PC-3 (cell line): ENCODE measurements around the gene CHMP6. TPM values are rescaled to one million over a fixed set of nuclear protein-coding genes. Genes with fewer than 3 reads are reported as not detected.

Experiments used
- ATAC-seq: fragments of 200-7000 bp; cut with Tn5 transposase; 2 replicates; pipeline ENCODE4 v1.9.1; 2020; ENCODE audit warnings: mild to moderate bottlenecking, moderate library complexity
- BruUV-seq: library from RNA; stranded (reverse); fragments of 400-500 nt; replicated peaks from 2 replicates; lab custom pipeline; 2021; lab: Mats Ljungman, UMichigan
- CTCF ChIA-PET: fragments of 300-600 bp; sonication (Branson Sonifier 250); formaldehyde crosslinking; loops from one replicate; lab custom pipeline; 2022; ENCODE audit warnings: antibody characterized with exemption; lab: Charles Lee
- POLR2A ChIA-PET: fragments of 300-600 bp; sonication (Branson Sonifier 250); formaldehyde crosslinking; loops from one replicate; lab custom pipeline; 2022; ENCODE audit warnings: antibody characterized with exemption; ENCODE audit not compliant: unreplicated experiment; lab: Charles Lee
- DNase-seq: peaks from one replicate; pipeline ENCODE4 v3.0.0-alpha.2; 2015
- H2AFZ ChIP-seq: fragments of 300-600 bp; sonication (generic); 2 replicates; pipeline ENCODE4 v1.6.0; 2016; ENCODE audit warnings: antibody characterized with exemption, low read length
- H3F3A ChIP-seq: fragments of 300-600 bp; sonication (generic); one replicate; pipeline ENCODE4 v1.6.0; 2017; ENCODE audit warnings: antibody characterized with exemption, low read length, control low read depth, mild to moderate bottlenecking; ENCODE audit not compliant: unreplicated experiment
- H3K27ac ChIP-seq: fragments of 300-600 bp; sonication (generic); 2 replicates; pipeline ENCODE4 v1.5.1; 2016; ENCODE audit warnings: mild to moderate bottlenecking, low read length
- H3K27me3 ChIP-seq: fragments of 300-600 bp; sonication (generic); 2 replicates; pipeline ENCODE4 v1.6.1; 2016; ENCODE audit warnings: low read length, mixed read lengths
- H3K36me3 ChIP-seq: fragments of 300-600 bp; sonication (generic); 2 replicates; pipeline ENCODE4 v1.6.1; 2016; ENCODE audit warnings: low read depth, mixed run types, low read length, mixed read lengths
- H3K4me1 ChIP-seq: fragments of 300-600 bp; sonication (generic); 2 replicates; pipeline ENCODE4 v1.5.1; 2016; ENCODE audit warnings: low read length; ENCODE audit not compliant: insufficient read depth
- H3K4me2 ChIP-seq: fragments of 300-600 bp; sonication (generic); 2 replicates; pipeline ENCODE4 v1.6.0; 2016; ENCODE audit warnings: low read length
- H3K4me3 ChIP-seq: fragments of 300-600 bp; sonication (generic); 2 replicates; pipeline ENCODE4 v1.5.1; 2016; ENCODE audit warnings: mild to moderate bottlenecking, low read length, mixed read lengths
- H3K79me2 ChIP-seq: fragments of 300-600 bp; sonication (generic); 2 replicates; pipeline ENCODE4 v1.6.1; 2017; ENCODE audit warnings: low read length, mixed read lengths
- H3K9ac ChIP-seq: fragments of 300-600 bp; sonication (generic); 2 replicates; pipeline ENCODE4 v1.6.0; 2016; ENCODE audit warnings: mild to moderate bottlenecking, low read length
- H3K9me2 ChIP-seq: fragments of 300-600 bp; sonication (generic); replicated peaks from 2 replicates; pipeline ENCODE4 v1.6.1; 2016; ENCODE audit warnings: mixed run types, low read length, mixed read lengths
- H3K9me3 ChIP-seq: fragments of 300-600 bp; sonication (generic); 2 replicates; pipeline ENCODE4 v1.6.1; 2016; ENCODE audit warnings: low read length, mixed read lengths
- H4K20me1 ChIP-seq: fragments of 300-600 bp; sonication (generic); 2 replicates; pipeline ENCODE4 v1.6.1; 2016; ENCODE audit warnings: low read length, mixed read lengths
- CTCF ChIP-seq: fragments of 300-600 bp; sonication (generic); conservative IDR thresholded peaks from 2 replicates; pipeline ENCODE4 v1.5.1; 2017; ENCODE audit warnings: antibody characterized with exemption, low read depth, mild to moderate bottlenecking, low read length
- EZH2 ChIP-seq: fragments of 300-600 bp; sonication (generic); IDR thresholded peaks from one replicate; pipeline ENCODE4 v1.6.1; 2017; ENCODE audit warnings: antibody characterized with exemption, mild to moderate bottlenecking, low read length; ENCODE audit not compliant: unreplicated experiment
- EZH2phosphoT487 ChIP-seq: fragments of 300-600 bp; sonication (generic); IDR thresholded peaks from 2 replicates; pipeline ENCODE4 v1.6.1; 2018; ENCODE audit warnings: mild to moderate bottlenecking, antibody characterized with exemption, low read length, borderline replicate concordance
- intact Hi-C: fragments of 100-400 bp; cut with micrococcal nuclease; formaldehyde crosslinking; loops from 2 replicates; pipeline ENCODE4 v1.9.0; 2023
- total RNA-seq: library from RNA; depleted of rRNA; stranded (reverse); fragments of >200 nt; gene quantifications from 2 replicates; pipeline ENCODE4 v1.2.3, GENCODE V29; 2014

The CHMP6 gene
- total RNA-seq, 1 experiment from 2014 or later, result 26.1 TPM

- POLR2A ChIA-PET, result interaction anchor here (0.7 kb wide), 1 partner anchor 149 kb away, joined by 3 read pairs; no protein-coding TSS in a partner anchor
- Histone ChIP-seq H3K27me3 (no peaks in the 10 kb centered on the region), H4K20me1 (no peaks in the 10 kb centered on the region), H3F3A (no peaks in the 10 kb centered on the region), H3K4me1 (no peaks in the 10 kb centered on the region), H3K36me3 (no peaks in the 10 kb centered on the region), H3K9ac (no peak overlapping the region), H3K4me2 (no peak overlapping the region), H3K27ac (no peak overlapping the region), H3K79me2 (no peaks in the 10 kb centered on the region), H3K4me3 (no peak overlapping the region), H3K9me2 (no peaks in the 10 kb centered on the region), H3K9me3 (no peaks in the 10 kb centered on the region), H2AFZ (no peak overlapping the region)
- intact Hi-C loops, result loop anchor here (5.0 kb wide), 1 partner anchor 543 kb away; no protein-coding TSS in a partner anchor
- no TSS peak for BruUV-seq
- ATAC-seq, result peak; percentile 82
- DNase-seq, result peak; percentile 57
- no peak for TF ChIP-seq EZH2phosphoT487
- no peak for TF ChIP-seq EZH2
- TF ChIP-seq CTCF, result peak; percentile 65
- CTCF ChIA-PET, result no interaction called here
These were observed 21.4 kb upstream of the CHMP6 start for GRCh38 chr17:80970044-80970761.

DNA sequence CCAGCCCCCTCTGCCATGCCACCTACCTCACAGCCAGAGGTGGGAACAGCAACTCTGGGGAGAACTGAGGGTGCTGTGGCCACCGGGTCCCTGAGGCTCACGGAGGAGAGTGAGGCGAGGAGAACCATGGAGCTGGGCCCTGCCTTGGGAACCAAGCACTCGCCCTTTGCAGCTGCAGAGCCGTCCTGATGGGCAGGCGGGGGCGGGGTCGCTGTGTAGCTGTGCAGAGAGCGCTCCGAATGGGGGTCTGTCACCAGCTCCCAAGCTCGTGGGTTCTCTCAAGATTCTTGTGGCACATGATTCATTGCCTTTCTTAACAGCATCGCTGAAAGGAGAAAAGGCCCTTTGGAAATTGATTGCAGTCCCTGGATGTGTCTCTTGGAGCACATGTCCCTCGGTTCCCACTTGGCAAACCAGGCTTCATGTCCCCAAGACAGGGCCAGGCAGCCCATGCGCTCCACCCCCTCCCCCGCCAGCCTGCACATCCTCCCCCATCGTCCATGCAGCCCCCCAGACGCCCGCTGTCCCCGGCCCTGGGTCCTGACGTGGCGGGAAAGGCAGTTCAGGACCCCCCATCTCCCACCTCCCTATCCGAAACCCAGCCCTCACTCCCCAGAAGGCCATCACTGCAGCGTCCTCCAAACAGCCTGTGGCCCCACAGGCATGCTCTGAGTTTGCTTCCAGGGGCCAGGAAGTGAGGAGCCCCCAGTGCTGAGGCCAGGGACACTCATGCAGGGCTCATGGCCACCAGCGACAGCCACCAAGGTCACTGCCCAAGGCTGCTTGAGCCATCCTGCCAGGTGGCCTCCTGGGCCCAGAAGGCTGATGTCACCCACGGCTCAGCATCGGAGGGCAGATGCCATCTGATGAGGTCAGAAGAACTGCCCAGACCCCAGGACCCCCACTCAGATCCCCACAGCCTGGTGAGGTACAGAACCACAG is 20.6 kb upstream of the CHMP6 start:
- BruUV-seq, result no TSS peak
- Histone ChIP-seq H3K36me3 (no peaks in the 10 kb centered on the region), H3F3A (no peaks in the 10 kb centered on the region), H3K9ac (no peak overlapping the region), H3K4me2 (no peak overlapping the region), H2AFZ (no peak overlapping the region), H3K9me2 (no peaks in the 10 kb centered on the region), H3K4me1 (no peaks in the 10 kb centered on the region), H3K27me3 (no peaks in the 10 kb centered on the region), H3K79me2 (no peaks in the 10 kb centered on the region), H4K20me1 (no peaks in the 10 kb centered on the region), H3K9me3 (no peaks in the 10 kb centered on the region), H3K27ac (no peak overlapping the region), H3K4me3 (no peak overlapping the region)
- ChIA-PET CTCF (no interaction called here), POLR2A (no interaction called here)
- intact Hi-C loops, result loop anchor here (5.0 kb wide), 1 partner anchor 544 kb away; no protein-coding TSS in a partner anchor
- DNase-seq (no peak), ATAC-seq (peak; percentile 6; the same call in 1 of the 2 replicates)
- TF ChIP-seq EZH2phosphoT487 (no peak), EZH2 (no peak), CTCF (no peak; the same call in 1 of the 2 replicates)
